ENCODE measurements around the gene RBBP7.
"Not testable (repeated sequence)": the region's sequence is repeated elsewhere in the genome, so short reads cannot be mapped to it uniquely, and the experiment has no call there.

Gene RBBP7

DNA sequence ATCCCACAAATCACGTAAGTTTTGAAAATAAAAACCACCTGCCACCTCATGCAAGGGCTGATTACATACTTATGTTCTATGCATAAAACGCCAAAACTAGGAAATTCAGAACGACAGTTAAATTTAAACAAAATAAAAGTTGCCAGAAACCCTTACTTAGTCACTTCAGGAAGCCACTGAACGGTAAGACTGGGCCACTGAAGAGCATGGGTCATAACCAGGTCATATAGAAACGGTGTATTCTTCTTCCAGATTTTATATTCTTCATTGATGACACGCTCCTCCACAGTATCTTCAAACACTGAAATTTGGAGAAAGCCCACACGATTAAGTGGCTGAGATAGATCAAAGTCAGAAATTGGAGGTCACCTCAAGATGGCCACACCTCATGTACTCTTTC lies 1.2 kb downstream of the RBBP7 start:
- in situ Hi-C loops (cut with MboI; ENCODE audit: low sequenced_read_pairs), result no loop called here

DNA sequence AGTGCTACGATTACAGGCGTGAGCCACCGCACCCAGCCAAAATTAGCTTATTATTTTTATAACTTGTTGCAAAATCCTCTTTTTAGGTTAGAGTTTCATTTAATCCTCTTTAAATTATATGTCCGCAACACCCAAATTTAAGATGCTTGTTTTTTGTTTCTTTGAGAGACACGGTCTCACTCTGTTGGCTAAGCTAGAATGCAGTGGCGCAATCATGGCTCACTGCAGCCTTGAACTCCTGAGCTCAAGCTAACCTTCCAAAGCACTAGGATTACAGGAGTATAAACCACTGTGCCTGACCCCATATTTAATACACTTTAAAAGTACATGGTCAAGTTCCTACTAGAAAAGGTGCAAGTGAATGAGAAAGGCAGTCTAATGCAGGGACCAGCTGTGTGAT lies 2.2 kb downstream of the RBBP7 start:
- in situ Hi-C loops (cut with MboI; ENCODE audit: low sequenced_read_pairs), result no loop called here

GRCh38 chrX:16862829-16863228 lies 7.3 kb downstream of the RBBP7 start:
- in situ Hi-C loops (cut with MboI; ENCODE audit: low sequenced_read_pairs), result no loop called here

GRCh38 chrX:16856744-16857143 lies 13.4 kb downstream of the RBBP7 start:
- in situ Hi-C loops (cut with MboI; ENCODE audit: low sequenced_read_pairs), result no loop called here

DNA sequence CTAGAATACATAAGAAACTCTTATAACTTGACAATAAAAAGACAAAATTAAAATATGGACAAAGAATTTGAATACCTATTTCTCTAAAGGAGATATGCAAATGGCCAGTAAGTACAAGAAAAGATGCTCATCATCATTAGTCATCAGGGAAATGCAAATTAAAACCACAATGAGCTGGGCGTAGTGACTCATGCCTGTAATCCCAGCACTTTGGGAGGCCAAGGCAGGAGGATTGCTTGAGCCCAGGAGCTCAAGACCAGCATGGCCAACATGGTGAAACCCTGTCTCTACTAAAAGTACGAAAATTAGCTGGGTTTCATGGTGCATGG lies 14.1 kb downstream of the RBBP7 start:
- in situ Hi-C loops (cut with MboI; ENCODE audit: low sequenced_read_pairs), result not testable (repeated sequence)

DNA sequence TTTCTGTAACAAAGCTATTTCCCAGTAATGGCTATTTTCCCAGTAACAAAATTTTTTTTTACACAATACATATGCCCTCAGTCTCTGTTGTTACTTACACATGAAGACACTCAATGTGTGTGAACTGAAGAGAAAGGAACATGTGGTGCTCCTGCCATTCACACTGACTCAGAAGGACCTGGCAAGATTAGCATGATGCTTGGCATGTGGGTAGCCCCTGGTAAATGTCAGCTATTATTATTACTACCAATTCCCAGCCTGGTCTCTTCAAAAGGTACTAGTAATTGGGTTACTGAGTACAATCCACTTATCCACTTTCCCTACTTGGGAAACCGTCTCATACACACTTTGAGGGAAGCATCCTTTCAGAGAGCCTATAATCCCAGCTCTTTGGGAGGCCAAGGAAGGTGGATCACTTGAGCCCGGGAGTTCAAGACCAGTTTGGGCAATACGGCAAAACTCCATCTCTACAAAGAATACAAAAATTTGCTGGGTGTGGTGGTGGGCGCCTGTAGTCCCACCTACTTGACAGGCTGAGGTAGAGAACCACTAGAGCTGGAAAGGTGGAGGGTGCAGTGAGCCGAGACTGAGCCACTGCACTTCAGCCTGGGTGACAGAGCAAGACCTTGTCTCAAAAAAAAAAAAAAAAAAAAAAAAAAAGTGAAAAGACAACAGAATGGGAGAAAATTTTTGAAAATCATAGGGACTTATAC lies 14.6 kb downstream of the RBBP7 start:
- in situ Hi-C loops (cut with MboI; ENCODE audit: low sequenced_read_pairs), result no loop called here

GRCh38 chrX:16853537-16853936 lies 16.6 kb downstream of the RBBP7 start:
- in situ Hi-C loops (cut with MboI; ENCODE audit: low sequenced_read_pairs), result no loop called here

DNA sequence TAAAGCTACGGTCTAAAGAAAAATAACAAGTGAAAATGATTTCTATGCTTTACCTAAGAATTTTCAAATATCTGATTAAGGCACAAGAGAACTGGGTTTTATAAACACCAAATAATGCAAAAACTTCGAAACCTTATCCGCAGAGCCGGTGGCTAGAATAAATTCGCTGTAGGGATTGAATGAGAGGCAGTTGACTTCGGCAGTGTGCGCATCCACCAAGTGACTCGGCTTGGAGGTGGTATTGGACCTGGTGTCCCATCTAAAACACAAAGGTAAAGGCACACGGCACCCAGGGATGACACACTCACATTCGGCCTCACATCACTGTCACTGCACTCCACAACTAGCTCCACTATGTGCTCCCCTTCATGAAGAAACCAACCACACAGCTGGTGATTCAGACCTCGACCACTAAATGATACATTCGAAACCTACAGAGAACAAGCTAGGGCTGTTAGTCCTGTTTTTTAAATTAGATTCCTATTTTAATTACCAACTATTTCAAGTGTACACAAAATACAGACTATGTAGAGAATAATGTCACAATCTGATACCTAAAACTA lies 17.5 kb downstream of the RBBP7 start:
- in situ Hi-C loops (cut with MboI; ENCODE audit: low sequenced_read_pairs), result no loop called here

- in situ Hi-C loops (cut with MboI; ENCODE audit: low sequenced_read_pairs), result no loop called here
Measured at GRCh38 chrX:16851827-16852226, 18.3 kb downstream of the RBBP7 start.

DNA sequence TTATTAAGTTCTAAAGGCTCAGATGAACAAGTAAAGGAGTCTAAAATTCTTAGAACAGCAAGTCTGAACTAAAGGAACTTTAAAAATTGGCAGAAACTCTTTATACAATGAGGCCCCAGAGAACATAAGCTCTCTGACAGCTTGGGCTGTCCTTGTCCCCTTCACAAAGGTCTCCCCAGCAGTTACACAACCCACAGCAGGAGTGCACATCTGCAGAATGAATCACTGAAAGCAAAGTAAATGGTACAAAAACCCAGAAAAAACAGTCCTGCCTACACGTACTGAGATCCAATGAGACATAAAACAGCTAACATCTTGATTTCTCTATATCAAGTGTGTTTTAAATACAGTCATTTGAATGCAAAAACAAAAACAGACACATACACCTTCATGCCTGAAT lies 18.7 kb downstream of the RBBP7 start:
- in situ Hi-C loops (cut with MboI; ENCODE audit: low sequenced_read_pairs), result no loop called here

- in situ Hi-C loops (cut with MboI; ENCODE audit: low sequenced_read_pairs), result no loop called here
Measured at GRCh38 chrX:16848541-16848940, 21.6 kb downstream of the RBBP7 start.

DNA sequence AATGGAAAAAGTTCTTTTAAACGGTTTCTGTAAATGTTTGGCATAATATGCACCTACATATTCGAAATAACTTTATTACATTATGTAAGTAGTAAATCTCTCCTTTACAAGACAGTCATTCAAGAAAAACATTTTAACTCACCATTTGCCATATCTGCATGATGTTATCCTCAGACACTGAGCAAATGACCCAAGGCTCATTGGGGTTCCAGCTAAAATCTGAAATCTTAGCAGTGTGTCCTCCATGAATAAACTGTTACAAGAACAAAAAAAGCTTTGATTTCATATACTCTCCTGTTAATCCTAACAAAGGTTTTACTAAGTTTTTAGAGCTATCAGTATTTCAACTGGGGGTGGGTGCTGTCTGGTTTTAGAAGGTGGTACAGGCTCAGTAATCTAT lies 24.5 kb downstream of the RBBP7 start:
- in situ Hi-C loops (cut with MboI; ENCODE audit: low sequenced_read_pairs), result no loop called here

GRCh38 chrX:16843208-16843909 lies 26.8 kb downstream of the RBBP7 start:
- in situ Hi-C loops (cut with MboI; ENCODE audit: low sequenced_read_pairs), result no loop called here

DNA sequence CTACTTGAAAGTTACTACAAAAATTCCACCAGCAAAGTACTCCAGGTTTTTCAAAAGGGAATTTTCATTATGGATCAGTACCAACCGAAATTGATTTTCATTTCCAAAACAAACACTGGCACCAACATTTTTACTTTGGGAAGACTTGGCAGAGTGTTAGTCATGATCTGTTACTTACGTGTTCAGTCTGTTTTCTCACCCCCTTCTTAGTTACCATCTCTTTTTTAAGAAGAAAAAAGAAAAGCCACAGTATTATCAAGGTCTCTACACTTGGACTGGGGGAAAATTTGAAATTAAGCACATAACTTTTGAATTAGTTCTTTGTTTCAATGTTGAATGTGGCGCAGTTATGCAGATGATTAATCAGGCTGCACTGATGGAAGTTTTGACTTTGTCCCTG lies 27.5 kb downstream of the RBBP7 start:
- in situ Hi-C loops (cut with MboI; ENCODE audit: low sequenced_read_pairs), result no loop called here

DNA sequence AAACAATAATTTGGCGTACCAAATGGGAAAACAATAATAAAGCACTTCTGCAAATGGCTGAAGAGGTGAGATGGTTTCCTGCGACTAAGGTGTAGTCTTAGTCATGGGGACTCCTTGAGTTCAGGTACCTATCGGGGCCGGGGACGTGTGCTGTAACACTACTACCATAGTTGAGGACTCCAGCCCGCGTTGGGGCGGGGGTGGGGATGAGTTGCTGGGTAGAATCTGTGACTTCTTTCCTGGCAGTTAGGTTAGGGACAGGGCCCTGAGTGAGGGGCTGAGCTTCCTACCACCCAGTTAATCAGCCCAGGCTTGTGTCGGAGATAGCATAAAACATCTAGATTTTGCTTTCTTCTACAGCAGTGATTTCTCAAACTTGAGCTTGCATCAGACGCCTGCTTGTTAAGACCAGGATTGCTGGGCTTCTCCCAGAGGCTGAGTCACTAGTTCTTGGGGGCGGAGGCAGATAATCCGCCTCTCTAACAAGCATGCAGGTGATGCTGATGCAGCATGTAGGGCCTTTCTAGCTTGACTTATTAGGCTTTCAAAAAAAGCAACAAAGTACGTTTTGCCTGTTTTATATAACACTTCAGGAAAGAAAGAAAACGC lies 30.2 kb downstream of the RBBP7 start:
- in situ Hi-C loops (cut with MboI; ENCODE audit: low sequenced_read_pairs), result no loop called here

DNA sequence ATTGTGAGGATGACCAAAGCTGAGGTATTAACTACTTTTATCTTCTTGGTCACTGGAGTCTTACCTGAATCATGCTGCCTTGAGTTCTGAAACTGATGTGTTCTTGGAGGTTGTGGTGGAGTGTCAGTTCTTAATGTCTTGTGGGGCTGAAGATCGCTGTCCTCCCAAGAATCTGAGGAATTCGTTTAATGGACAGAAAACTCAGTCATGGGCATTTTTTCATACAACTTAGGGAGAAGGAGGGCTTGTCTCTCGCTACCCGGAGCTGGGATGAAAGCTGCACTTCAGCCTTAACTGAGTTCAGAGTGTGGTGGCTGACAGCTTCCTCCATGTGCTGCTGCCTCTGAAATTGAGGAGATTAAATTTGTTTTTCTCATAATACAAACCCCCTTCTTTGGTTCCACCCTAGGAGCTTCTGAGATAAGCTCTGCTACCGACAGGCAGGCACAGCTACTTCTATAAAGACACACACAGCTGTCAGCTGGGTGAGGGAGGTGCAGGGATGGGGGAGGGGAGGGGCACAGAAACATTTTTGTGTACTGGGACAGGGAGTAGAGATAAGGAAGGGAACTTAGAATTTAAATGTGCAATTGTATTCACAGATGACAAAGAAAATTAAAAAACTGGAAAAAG lies 30.8 kb downstream of the RBBP7 start:
- in situ Hi-C loops (cut with MboI; ENCODE audit: low sequenced_read_pairs), result no loop called here

DNA sequence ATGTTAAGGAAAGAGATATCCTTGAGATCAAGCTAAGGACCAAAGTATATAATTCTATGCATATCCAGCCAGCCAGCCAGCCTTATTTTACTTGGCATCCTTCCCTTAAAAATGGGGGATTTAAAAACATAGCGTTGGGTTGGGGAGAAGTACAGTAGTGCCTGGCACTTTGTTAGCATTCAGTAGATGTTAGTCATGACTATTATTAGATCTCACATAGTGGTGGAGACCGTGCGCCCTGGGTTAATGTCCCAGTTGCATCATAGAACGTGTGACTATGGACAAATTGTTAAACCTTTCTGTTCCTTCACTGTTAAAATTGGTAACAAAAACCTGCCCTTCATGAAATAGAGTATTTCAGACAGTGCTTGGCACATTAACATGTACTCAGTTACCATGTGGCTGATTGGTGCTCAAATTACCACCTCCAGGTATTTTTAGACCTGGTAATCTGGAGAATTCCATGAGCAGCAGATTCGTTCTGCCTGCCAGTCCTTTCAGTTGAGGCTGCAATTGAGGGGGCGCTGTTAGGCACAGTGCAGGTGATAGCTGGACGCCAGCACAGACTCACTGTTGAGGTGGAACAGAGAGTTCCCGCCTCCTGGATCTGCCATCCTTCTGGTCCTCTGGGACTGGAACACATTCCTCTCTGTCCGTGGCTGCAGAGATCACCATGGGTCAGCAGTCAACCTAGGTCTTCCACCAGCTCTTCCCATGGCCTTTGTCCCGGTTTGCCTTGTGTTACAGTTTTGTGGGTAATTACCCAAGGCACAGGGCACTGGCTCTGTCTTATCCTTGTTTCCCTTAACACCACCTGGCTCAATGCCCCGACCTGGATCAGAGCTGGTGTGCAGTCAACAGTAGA lies 31.7 kb downstream of the RBBP7 start:
- in situ Hi-C loops (cut with MboI; ENCODE audit: low sequenced_read_pairs), result no loop called here

- in situ Hi-C loops (cut with MboI; ENCODE audit: low sequenced_read_pairs), result no loop called here
Measured at GRCh38 chrX:16836371-16836770, 33.8 kb downstream of the RBBP7 start.

DNA sequence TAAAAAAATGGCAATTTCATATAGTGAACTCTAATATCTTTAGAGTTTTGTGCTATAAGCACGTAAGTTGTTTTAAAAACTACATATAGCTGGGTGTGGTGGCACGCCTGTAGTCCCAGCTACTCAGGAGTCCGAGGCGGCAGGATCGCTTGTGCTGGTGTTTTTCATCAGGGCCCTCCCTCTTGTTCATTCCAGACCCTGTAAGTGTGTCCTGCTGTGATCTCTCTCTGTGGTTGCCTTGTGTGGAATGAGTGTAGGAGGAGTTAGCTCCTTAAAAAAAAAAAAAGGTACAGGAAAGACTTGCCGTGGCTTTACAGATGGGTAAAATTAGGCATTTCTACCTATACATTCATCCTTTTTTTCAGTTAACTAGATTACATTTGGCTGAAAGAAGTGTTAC lies 35.4 kb downstream of the RBBP7 start:
- in situ Hi-C loops (cut with MboI; ENCODE audit: low sequenced_read_pairs), result no loop called here

GRCh38 chrX:16832301-16832700 lies 37.9 kb downstream of the RBBP7 start:
- in situ Hi-C loops (cut with MboI; ENCODE audit: low sequenced_read_pairs), result no loop called here

Data from HL-60/S4 treated with retinoic acid at 250 ng/mL for 4 days and 3 days (cell line).